ELR (cell line): ENCODE data around the gene THSD4.

Source experiments
- DNase-seq: peaks from one replicate; pipeline ENCODE4 v3.0.0-alpha.2; 2015; ENCODE audit warnings: low read depth

THSD4 gene

DNA sequence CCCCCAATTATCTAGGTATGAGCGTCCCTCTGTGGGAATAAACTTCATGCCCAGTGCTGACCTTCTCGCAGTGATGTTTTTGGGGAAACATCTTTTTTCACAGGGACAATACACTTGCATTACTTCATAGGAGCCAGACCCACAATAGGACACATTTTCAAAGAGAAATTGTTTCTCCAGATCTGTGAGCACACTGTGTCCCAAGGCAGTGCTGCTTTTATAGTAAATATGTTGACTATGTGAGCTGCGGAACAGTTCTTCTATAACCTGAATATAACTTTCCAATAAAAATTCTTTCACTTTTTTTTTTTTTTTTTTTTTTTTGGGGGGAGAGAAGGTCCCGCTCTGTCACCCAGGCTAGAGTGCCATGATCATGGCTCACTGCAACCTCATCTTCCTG, 17.4 kb upstream of the THSD4 start:
- DNase-seq, result no peak

DNA sequence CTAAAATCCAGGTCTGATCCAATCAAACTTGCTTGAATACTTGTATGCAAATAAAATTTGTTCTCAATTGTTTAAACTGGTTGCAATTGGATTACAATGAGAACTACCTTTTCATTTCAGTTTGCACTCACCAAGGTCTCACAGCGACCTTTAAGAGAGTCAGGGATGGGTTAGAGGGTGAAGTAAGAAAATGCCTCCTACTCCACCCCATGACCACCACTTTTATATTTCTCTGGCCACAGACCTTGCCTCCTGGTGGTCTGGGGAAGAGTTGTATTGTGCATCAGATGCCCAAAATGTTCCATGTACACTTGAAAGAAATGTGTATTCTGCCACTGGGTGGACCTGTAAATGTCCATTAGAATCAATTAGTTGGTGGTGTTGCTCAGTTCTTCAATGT, 16.4 kb upstream of the THSD4 start:
- DNase-seq, result no peak

DNA sequence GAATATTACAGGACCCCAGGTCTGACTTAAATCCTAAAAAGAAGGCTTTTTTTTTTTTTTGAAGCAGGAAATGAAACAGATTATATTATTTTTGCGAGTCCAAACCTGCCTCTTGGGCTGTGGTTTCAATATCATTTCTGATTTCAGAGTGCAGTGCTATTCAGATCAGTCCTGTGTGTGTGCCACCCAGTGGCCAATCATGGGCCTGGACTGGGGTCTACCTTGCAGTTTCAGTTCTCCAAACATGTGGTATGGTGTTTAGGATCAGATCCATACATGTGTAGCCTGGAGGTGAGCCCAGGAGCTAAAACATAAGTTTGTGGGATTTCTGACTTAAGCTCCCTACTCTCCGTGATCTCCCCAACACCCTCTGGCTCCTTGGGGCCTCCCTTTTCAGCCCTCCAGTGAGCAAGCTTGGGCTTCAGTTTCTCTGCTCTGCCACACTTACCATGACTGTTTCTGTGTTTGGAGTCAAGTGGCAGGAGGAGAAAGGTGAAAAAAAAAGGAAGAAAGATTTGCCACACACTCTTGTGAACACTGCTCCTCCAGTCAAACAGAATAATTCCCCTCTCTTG, 12.1 kb upstream of the THSD4 start:
- DNase-seq, result peak; percentile 65

DNA sequence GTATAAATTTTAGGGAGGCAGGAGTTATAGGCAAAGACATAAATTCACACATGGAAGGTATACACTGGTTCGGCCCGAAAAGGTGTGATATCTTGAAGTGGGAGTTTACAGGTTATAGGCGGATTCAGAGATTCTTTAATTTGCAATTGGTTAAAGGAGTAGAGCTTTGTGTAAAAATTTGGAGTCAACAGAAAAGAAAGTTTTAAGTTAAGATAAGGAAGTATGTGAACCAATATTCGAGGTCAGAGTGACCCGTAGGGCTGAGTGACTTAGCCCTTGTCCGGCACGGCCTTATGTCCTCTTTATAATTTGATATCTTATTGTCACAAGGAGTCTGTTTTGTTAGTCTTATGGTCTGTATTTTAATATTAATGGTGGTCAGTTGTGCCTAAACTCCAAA, 10.6 kb upstream of the THSD4 start:
- DNase-seq, result no peak

DNA sequence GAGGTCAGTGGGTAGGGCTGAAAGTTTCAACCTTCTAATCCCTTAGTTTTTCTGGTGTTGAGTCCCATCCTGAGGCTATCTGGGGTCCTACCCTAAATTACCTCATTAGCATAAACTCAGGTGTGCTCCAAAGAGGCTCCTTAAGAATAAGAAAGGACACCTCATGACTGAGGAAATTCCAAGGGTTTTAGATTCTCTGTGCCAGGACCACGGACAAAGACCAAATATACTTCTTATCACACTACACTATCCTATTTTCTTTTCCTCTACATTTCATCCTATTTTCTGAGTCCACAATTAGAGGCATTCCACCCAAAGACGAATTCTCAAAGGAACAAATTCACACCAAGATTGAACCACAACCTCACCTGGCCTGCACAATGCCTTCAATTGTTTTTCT, 9.8 kb upstream of the THSD4 start:
- DNase-seq, result no peak

DNA sequence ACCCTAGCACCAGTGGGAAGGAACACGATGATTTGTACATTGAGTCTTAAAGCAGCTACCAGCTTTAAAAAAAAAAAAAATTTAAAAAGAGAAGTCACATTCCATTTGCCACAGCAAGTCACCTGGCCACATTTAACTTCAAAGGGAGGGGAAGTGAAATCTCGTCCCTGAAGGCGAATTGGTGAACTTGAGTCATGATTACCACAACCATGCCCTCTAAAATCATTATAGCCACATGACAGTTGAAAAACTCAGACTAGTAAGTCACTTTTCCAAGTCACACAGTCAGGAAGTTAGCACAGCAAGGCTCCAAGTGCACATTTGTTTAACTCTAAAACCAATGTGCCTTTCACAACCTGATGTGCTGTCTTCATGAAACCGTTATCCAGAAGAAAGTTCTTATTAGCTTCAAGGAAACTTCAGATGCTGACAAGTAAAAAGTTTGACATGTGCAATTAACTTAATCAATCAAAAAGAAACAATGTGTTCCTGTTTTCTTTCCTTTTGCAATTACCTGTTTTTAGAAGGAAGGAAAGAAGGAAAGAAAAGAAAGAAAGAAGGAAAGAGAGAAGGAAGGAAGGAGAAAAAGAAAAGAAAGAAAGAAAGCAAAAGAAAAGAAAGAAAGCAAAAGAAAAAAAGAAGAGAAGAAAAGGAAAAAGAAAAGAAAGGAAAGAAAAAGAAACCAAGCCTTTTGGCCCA, 8.3 kb upstream of the THSD4 start:
- DNase-seq, result peak; percentile 47

DNA sequence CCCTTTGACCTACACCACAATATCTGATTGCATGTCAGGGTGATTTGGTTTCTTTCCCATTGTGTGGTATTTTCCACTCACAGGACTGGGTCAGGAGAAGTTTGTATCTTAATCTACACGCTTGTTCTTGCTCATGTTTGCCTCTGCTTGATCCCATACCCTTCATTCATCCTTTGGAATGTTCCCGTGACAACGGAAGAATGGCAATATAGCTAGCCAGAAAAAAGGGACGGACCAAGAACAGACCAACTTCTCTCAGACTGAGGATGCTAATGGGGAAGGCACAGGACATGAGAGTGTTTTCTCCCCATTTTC, 7.8 kb upstream of the THSD4 start:
- no peak for DNase-seq

DNA sequence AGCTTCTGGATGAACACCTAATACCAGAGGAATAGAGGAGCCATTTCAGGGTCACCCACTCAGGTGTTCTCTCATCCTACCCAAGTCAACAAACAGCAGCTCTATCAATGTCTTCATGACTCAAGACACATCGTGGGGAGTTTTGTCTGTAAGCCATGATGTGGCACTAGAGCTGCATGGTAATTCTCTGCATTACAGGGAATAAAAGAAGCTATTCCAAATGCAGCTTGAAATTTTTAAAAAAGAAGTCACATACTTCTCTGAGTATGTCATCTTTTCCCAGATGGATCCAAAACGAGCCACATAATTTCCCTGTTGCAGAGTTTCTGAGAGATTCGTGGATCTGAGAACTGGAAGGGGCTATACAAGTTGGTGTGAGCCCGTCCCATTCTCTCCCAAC, 6.1 kb upstream of the THSD4 start:
- peak; percentile 69 for DNase-seq

DNA sequence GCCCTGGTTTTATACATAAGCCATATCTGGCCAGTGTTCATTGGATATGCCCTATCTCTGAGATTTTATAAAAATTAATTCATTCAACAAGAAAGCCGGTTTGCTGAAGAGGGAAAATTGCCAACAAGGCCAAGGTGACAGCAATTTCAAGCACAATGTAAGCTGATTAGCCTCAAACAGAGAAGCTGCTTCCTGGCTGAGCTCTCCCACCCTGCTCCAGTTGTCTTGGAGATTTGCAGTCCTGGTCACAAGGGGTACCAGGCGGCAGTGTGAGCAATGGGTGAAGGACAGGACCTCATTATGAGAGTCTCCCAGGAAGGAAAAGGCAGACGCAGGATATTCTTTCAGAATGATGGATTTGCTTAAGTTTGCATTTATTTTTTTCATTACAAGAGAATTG, 5.4 kb upstream of the THSD4 start:
- DNase-seq, result no peak

DNA sequence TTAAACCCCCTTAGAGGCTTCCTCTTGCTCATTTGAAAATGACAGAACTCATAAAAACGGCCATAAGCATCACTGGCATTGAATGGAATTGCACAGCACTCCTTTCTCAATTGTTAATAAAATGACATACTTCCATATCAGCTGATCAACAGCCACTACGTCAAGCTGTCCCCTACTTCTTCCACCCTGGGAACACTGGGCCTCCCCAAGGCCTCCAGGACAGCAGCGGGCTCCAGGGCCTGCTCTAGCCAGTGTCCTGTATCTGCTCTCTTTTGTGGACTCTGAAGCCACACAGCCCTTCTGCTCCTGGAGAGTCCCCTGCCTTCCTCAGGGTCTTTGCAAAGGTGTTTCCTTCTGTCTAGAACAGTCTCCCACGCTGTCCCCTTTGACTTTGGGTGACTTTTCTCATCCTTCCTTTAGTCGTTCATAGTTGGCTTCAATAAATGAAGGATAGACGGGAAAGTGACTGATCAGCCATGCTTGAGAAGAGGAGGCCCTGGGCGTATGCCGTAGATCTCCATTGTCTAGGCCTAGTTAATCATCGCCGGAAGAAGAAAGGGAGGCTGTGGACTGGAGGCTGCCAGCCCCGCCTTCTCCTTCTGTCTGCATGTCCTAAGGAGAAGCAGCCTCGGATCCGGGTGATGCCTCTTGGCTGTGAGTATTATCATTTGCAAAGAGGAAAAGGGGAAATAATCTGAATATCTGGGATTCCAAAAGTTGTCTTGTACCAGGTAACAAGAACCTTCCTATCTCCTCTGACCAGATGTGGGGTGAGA, 4.7 kb upstream of the THSD4 start:
- no peak for DNase-seq

DNA sequence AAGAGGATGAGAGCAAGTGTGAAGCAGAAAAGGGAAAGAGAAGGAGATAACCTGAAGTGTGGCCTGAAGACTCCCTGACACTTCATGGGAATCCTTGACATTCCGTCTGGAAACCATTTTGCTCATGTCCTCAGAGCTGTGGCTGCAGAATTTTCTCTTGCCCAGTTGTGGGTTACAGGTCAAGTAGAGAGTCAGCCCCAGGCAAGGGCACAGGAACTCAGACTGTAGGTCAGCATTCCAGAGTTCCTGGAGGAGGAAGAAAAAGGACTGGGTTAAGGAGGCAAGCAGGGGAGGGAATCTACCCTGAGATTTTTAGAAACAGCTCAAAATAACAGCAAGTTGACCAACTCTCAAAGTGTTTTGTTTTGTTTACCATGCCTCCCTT, 4.1 kb upstream of the THSD4 start:
- peak; percentile 50 for DNase-seq

DNA sequence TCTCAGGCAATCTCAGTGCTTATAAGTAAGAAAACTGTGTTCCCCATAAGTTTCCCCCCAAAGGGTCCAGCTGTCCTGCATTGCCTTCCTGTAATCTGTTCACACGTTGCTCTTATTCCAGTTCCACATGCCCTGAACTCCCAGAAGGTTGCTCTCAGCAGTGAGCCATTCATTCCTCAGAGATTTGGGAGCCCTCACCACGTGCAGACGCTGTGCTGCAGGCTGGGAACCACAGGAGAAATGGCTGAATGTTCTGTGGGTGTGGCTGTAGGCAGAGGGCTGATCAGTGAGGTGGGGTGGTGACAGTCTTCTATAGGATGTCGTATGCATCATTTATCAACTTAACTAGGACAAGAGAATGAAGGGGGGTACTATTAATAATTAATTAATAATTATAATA, 3.3 kb upstream of the THSD4 start:
- peak; percentile 65 for DNase-seq

DNA sequence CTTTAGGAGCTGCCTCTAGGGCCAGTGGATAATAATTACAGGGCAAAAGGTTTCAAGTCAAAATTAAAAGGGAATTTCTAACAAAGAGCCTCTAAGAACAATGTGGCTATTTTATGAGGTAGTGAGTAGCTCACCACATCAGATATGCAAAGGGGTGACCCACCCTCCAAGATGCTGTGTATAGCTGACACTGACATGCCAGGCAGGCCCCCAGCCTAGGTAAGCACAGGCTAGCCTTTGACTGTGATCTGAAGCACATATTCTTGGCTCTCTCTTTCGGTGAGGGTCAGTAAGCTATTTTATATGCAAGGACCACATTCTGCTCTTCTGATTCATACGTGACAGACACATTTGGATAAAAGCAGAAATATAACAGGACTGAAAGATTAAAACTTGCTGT, 2.8 kb upstream of the THSD4 start:
- peak; percentile 72 for DNase-seq

DNA sequence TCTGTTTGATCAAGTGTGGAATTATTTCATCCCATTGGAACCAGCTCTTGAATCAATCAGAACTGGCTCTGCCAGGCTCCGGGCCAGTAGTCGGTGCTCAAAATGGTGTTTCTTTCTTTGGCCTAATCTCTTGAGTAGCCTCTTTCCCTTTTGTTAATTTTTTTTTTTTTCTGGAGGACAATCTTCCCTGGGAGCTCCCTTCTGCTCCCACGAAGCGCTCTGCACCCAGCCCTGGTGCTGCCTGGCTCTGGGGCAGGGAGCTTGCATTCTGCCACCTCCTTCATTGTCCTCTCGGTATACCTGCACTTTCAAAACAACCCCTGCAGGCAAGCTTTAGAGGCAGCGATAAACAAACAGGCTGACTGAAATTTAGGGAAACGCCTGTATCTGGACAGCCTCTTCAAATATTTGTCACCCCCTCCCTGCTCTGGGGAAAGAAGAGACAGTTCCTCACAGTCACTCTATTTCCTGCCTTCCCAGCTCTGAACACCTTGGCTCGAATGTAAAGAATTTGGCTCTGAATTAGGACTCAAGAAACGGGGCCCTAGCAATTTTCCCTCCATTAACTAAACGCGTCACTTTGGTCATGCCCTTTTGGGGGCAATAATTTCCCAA, 1.1 kb upstream of the THSD4 start:
- no peak for DNase-seq

DNA sequence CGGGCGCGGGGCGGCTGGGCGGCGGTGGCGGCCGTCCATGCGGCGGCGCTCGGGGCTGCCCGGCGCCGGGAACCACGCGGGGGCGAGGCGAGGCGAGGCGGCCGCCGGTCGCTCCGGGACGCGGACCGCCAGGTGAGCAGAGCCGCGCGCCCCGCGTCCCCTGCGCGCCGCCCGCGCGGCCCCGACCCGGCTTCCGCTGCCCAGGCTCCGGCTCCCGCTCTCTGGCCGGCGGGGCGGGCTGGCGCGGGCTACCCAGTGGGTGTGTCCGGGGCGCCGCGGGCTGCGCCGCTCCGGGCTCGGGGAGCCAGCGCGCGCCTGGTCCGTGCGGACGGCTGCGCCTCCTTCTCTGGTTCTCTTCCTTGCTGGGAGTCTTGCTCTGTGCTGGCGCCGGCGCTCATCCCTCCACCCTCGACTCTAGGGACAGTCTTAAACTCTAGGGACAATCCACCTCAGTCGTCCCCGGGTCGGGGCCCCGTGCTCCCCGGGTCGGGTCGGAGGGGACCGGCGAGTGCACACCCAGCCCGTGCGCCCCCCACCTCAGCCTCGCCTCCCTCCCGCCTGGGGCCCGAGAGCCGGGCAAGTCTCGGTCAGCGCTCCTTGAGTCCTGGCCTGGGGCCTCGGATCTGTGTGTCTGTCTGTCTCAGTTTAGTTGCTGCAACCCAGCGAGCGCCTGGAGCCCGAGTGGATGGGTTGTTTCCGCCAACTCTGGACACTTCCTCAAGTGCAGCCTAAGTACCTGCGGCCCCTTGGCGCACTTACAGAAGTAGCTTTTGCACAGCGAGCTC, 488 bp downstream of the THSD4 start:
- peak; percentile 70 for DNase-seq

DNA sequence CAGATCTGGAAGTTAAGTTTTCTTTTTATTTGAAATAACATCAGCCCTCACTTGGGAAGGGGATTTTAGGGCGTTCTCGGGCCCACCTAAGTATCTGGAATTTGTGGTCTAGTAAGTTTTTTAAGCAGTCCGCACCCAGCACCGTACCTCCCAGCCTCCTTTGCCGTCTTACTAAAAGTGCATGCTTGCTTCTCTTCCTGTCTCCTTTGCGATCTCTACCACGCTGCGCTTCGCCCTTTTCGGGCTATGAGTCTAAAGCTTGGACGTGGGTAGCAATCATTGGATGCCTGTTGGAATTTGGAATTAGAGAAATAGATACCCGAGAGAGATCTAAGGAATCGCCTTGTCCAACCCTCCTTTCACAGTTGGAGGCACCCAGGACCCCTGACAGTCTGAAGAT, 1.1 kb downstream of the THSD4 start:
- DNase-seq, result peak; percentile 39

DNA sequence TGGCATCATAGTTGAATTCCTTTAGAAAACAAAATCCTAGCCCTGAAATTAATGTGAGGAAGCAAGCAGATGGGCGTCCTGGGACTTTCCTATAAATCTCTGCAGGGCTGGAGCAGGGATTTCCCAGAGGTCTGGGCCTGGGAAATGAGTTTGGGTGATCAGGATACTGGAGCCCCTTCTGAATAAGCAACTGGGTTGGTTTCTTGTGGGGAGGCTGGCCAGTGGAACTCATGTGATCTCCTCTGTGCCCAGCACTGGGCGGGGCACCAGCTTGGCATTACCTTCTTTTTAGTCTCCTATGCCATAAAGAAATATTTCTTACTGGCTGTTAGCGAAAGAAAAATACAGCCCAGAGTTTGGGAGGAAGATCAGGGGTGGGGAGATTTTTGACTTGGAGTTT, 1.7 kb downstream of the THSD4 start:
- DNase-seq, result peak; percentile 17

DNA sequence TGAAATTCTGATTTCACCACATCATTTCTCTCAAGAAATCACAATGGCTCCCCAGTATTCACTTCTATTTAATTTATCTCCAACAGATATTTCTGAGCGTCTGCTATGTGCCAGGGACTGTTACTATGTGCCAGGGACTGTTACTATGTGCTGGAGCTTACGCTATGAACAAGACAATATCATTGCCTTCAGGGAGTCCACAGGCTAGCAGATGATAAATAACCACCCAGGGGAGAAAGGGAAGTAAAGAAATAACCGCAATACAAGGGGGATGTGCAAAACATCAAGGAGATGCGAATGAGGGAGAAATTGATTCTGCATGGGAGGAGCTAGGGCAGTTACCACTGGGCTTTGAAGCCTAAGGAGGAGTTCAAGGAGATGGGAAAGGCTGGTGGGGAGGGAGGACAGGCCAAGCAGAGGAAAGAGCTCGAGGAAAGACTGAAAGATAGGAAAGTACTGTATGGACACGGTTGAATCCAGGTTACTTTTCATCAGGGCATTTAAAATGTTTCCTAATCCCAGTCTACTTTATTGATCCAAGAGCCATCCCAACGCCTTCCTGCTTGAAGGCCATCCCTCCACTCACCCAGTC, 2.5 kb downstream of the THSD4 start:
- DNase-seq, result no peak

DNA sequence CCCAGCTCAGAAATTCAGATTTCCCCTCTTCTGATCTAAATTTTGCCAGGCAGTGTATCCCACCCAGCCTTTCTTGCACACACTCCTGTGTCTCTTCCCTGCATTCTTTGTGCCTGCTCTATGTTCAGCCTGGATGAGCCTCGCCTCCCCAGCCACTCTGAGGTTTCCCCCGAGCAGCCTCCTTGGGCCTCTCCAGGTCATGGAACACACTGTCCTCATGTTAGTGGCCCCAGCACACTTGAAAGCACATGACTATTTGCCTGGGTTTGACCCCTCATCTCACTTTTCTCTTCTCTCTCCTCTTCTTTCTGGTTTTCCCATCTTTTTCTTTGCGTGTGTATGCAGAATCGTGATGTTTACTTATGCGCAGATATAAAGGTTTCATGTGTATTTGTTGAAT, 3.1 kb downstream of the THSD4 start:
- DNase-seq, result no peak

DNA sequence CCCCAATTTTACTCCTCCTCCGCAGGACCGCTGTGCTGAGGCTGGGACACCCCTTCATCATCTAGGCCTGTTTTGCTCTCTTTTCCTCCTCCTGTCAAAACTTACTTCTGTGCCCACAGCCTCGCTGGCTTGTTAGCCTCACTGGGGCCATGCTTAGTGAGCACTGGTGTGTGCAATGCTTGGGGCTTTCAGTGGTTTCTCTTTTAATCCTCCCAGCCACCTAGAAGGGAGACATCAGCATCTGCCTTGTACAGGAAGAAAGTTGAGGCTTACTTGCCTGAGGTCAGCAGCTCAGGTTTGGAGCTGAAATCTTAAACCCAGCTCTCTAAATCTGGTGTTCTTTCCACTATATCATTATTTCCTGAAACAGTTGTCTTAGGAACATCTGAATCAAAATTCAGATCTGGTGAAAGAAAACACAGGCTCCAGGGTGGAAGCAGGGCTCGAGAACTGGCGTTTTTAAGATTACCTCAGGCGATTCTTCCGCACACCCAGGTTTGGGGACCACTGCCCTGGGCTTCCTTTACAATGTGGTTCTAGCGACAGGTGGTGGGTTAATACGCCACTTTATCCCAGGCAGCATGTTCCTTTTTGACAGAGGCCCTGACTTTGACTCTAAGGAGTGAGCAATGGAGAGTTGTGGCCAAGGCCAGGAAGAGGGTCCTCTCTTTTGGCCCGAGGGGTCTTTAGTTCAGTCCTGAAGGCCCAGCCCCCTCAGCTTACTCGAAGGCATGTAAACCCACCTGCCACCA, 3.8 kb downstream of the THSD4 start:
- DNase-seq, result no peak

DNA sequence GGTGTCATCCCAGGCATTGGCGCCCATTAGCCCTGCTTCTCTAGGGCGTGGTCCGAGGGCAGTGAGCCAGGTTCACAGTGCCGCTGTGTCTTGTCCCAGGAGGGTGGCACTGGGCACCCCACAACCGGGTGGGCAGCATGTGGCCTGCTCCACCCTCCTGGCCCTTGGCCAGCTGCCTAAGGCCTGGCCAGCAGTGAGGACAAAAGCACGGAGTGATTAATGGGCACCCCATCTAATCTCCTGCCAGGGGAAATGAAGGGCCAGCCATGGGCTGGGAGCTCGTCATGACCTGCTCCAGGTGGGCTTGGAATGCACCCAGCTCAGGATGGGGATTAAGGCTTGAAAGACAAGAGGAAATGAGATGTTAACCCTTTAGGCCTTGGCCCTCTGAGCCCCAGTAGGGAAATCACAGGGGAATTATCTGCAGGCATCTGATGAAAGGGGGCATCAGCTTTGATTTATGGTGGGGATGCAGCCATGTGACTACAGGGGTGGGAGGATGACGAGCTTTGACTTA, 5.2 kb downstream of the THSD4 start:
- DNase-seq, result no peak
